KMS-11 (cell line): Measurements from ENCODE around the gene TBC1D4.
"Not testable (repeated sequence)": the region's sequence is repeated elsewhere in the genome, so short reads cannot be mapped to it uniquely, and the experiment has no call there.

ENCODE experiments used
- H2AFZ ChIP-seq: fragments of 200-600 bp; sonication (generic); 2 replicates; pipeline ENCODE4 v1.6.1; 2016; ENCODE audit warnings: antibody characterized with exemption, mixed run types, low read depth
- H3K27ac ChIP-seq: fragments of 200-600 bp; sonication (generic); 2 replicates; pipeline ENCODE4 v1.6.1; 2016; ENCODE audit warnings: mild to moderate bottlenecking, mixed run types
- H3K27me3 ChIP-seq: fragments of 200-600 bp; sonication (generic); 2 replicates; pipeline ENCODE4 v1.6.1; 2017; ENCODE audit warnings: mild to moderate bottlenecking, low read depth, mixed run types, moderate library complexity; ENCODE audit not compliant: insufficient read depth
- H3K36me3 ChIP-seq: fragments of 200-600 bp; sonication (generic); 2 replicates; pipeline ENCODE4 v1.6.1; 2017; ENCODE audit warnings: mild to moderate bottlenecking, mixed run types; ENCODE audit not compliant: insufficient read depth
- H3K4me1 ChIP-seq: fragments of 200-600 bp; sonication (generic); 2 replicates; pipeline ENCODE4 v1.6.1; 2016; ENCODE audit warnings: mild to moderate bottlenecking, low read depth, mixed run types; ENCODE audit not compliant: poor library complexity, severe bottlenecking
- H3K4me2 ChIP-seq: fragments of 200-600 bp; sonication (generic); 2 replicates; pipeline ENCODE4 v1.7.0; 2016; ENCODE audit warnings: mild to moderate bottlenecking, mixed run types
- H3K4me3 ChIP-seq: fragments of 200-600 bp; sonication (generic); IDR thresholded peaks from 2 replicates; pipeline ENCODE4 v1.6.1; 2017; ENCODE audit warnings: low read depth, low read length, mixed read lengths; ENCODE audit not compliant: insufficient read depth
- H3K79me2 ChIP-seq: fragments of 200-600 bp; sonication (generic); 2 replicates; pipeline ENCODE4 v1.6.1; 2016; ENCODE audit warnings: low read depth, mixed run types; ENCODE audit not compliant: insufficient read depth
- H3K9ac ChIP-seq: fragments of 200-600 bp; sonication (generic); 2 replicates; pipeline ENCODE4 v1.6.1; 2016; ENCODE audit warnings: mild to moderate bottlenecking, mixed run types
- H4K20me1 ChIP-seq: fragments of 200-600 bp; sonication (generic); 2 replicates; pipeline ENCODE4 v1.6.1; 2016; ENCODE audit warnings: mild to moderate bottlenecking, mixed run types; ENCODE audit not compliant: insufficient read depth
- CTCF ChIP-seq: fragments of 200-600 bp; sonication (generic); conservative IDR thresholded peaks from 2 replicates; pipeline ENCODE4 v1.6.1; 2017; ENCODE audit warnings: low read depth, mild to moderate bottlenecking, antibody characterized with exemption, low read length, moderate library complexity, mixed read lengths

Gene TBC1D4

GRCh38 chr13:75442736-75443234 lies 39.2 kb downstream of the TBC1D4 start:
- H3K36me3 ChIP-seq: no peaks in the 10 kb centered on the region
- H3K4me1 ChIP-seq: no peaks in the 10 kb centered on the region
- no peak overlapping the region for H3K4me3 ChIP-seq
- H4K20me1 ChIP-seq: no peaks in the 10 kb centered on the region
- TF ChIP-seq CTCF: no peak
- no peak overlapping the region for H2AFZ ChIP-seq
- no peak overlapping the region for H3K27ac ChIP-seq
- H3K27me3 ChIP-seq: no peaks in the 10 kb centered on the region
- no peaks in the 10 kb centered on the region for H3K79me2 ChIP-seq
- H3K4me2 ChIP-seq: no peak overlapping the region
- H3K9ac ChIP-seq: no peak overlapping the region

GRCh38 chr13:75440100-75440499 lies 41.9 kb downstream of the TBC1D4 start:
- H3K27ac ChIP-seq: no peak overlapping the region
- no peaks in the 10 kb centered on the region for H3K27me3 ChIP-seq
- no peaks in the 10 kb centered on the region for H3K4me1 ChIP-seq
- TF ChIP-seq CTCF: no peak
- H3K36me3 ChIP-seq: no peaks in the 10 kb centered on the region
- H3K4me2 ChIP-seq: no peak overlapping the region
- H4K20me1 ChIP-seq: no peaks in the 10 kb centered on the region
- H3K9ac ChIP-seq: no peak overlapping the region
- H2AFZ ChIP-seq: no peak overlapping the region
- no peak overlapping the region for H3K4me3 ChIP-seq
- no peaks in the 10 kb centered on the region for H3K79me2 ChIP-seq

GRCh38 chr13:75437582-75438318 lies 44.2 kb downstream of the TBC1D4 start:
- Histone ChIP-seq H3K79me2 (no peaks in the 10 kb centered on the region), H3K4me1 (no peaks in the 10 kb centered on the region), H4K20me1 (no peaks in the 10 kb centered on the region), H3K4me2 (no peak overlapping the region), H3K27me3 (no peaks in the 10 kb centered on the region), H3K4me3 (no peak overlapping the region), H3K9ac (no peak overlapping the region), H2AFZ (no peak overlapping the region), H3K27ac (no peak overlapping the region), H3K36me3 (no peaks in the 10 kb centered on the region)
- no peak for TF ChIP-seq CTCF

GRCh38 chr13:75434126-75434525 lies 47.8 kb downstream of the TBC1D4 start:
- not testable (repeated sequence) for H3K79me2 ChIP-seq, H3K9ac ChIP-seq

GRCh38 chr13:75432811-75433244 lies 49.1 kb downstream of the TBC1D4 start:
- Histone ChIP-seq H3K79me2 (no peaks in the 10 kb centered on the region), H3K27ac (no peak overlapping the region), H2AFZ (no peak overlapping the region), H3K4me1 (no peaks in the 10 kb centered on the region), H3K27me3 (no peaks in the 10 kb centered on the region), H3K4me2 (no peak overlapping the region), H4K20me1 (no peaks in the 10 kb centered on the region), H3K9ac (no peak overlapping the region), H3K4me3 (no peak overlapping the region), H3K36me3 (no peaks in the 10 kb centered on the region)
- no peak for TF ChIP-seq CTCF

More at GRCh38 chr13:75434126-75434525, 47.8 kb downstream of the TBC1D4 start:
- H3K27ac ChIP-seq, H3K4me3 ChIP-seq, H3K4me2 ChIP-seq, H3K4me1 ChIP-seq, H3K27me3 ChIP-seq, H4K20me1 ChIP-seq, H2AFZ ChIP-seq, H3K36me3 ChIP-seq: not testable (repeated sequence)
